ENCODE data around the gene LSP1. TPM values are rescaled to one million over a fixed set of nuclear protein-coding genes. Genes with fewer than 3 reads are reported as not detected.
A peak's percentile ranks its signal among the peaks of the same experiment; 100 is the strongest.
"Not testable (repeated sequence)": the region's sequence is repeated elsewhere in the genome, so short reads cannot be mapped to it uniquely, and the experiment has no call there.

The LSP1 gene
- total and polyA plus RNA-seq, 2 of the 4 experiments (the other 2 are of a cell fraction) = not detected

GRCh38 chr11:1939006-1939625, 86.2 kb downstream of the LSP1 start:
- H4K20me1 ChIP-seq (ENCODE audit: insufficient read depth, low read length) = no peaks in the 10 kb centered on the region
- WGBS, 2 experiments (ENCODE audit: extremely low coverage in 2 of 2, insufficient read length in 1 of 2) = 17% methylated on average over 1 of the region's 23 CpGs; no CpG with 5 or more reads in 1 of the 2 experiments
- no peak overlapping the region for H4K91ac ChIP-seq (ENCODE audit: insufficient read depth, low read depth, low read length)
- no peak overlapping the region for H2AFZ ChIP-seq (replicated peaks; ENCODE audit: low read length, poor library complexity)
- H3K27me3 ChIP-seq (ENCODE audit: control insufficient read depth, insufficient read depth, low read length) = peaks cover 6% of the 10 kb centered on the region; the same call in 1 of the 2 replicates
- H3K9me3 ChIP-seq (ENCODE audit: control insufficient read depth, insufficient read depth, low read length) = no peaks in the 10 kb centered on the region
- H3K4me3 ChIP-seq (ENCODE audit: insufficient read depth, low read depth, low read length) = no peak overlapping the region
- H2BK5ac ChIP-seq (ENCODE audit: low read depth, low read length, poor library complexity, severe bottlenecking) = no peak overlapping the region
- peaks cover 3% of the 10 kb centered on the region; the same call in 1 of the 2 replicates for H3K9me1 ChIP-seq (ENCODE audit: insufficient read depth, low read length)
- H3K4me1 ChIP-seq (ENCODE audit: control insufficient read depth, insufficient read depth, low read length) = no peaks in the 10 kb centered on the region
- no peak for ATAC-seq (ENCODE audit: low read depth)
- no peak overlapping the region for H2AK5ac ChIP-seq (ENCODE audit: low read depth, low read length)
- ChIA-PET POLR2A (ENCODE audit: unreplicated experiment) (no interaction called here), CTCF (no interaction called here)
- H2BK15ac ChIP-seq (ENCODE audit: low read depth, low read length) = no peak overlapping the region
- H3K18ac ChIP-seq (ENCODE audit: low read depth, low read length) = no peak overlapping the region
- no peak overlapping the region for H2BK120ac ChIP-seq (ENCODE audit: low read depth, low read length)
- H3K14ac ChIP-seq (replicated peaks; ENCODE audit: low read depth, low read length) = no peak overlapping the region
- H4K5ac ChIP-seq (ENCODE audit: low read depth, low read length) = no peak overlapping the region
- H2BK20ac ChIP-seq (ENCODE audit: low read depth, low read length) = no peak overlapping the region
- no peak overlapping the region for H3K4ac ChIP-seq (ENCODE audit: low read depth, low read length)
- no peak overlapping the region for H3K23ac ChIP-seq (ENCODE audit: low read depth, low read length)
- in situ Hi-C loops (cut with MboI; ENCODE audit: low sequenced_read_pairs) = no loop called here
- DNase-seq = no peak
- no peak overlapping the region for H3K4me2 ChIP-seq (ENCODE audit: low read depth, low read length)
- no peak for TF ChIP-seq MAZ (IDR thresholded peaks at IDR 0.05; ENCODE audit: borderline replicate concordance, low read depth, low read length)
- TF ChIP-seq FOS (IDR thresholded peaks at IDR 0.05; ENCODE audit: low read depth, low read length) = no peak
- TF ChIP-seq BHLHE40 (IDR thresholded peaks at IDR 0.05; ENCODE audit: low read depth, low read length) = no peak
- TF ChIP-seq MAFK (IDR thresholded peaks at IDR 0.05; ENCODE audit: low read depth, low read length) = no peak
- no peak for TF ChIP-seq MXI1 (IDR thresholded peaks at IDR 0.05; ENCODE audit: borderline replicate concordance, low read depth, low read length)
- dilution Hi-C loops (cut with HindIII; ENCODE audit: low sequenced_read_pairs, unreplicated experiment) = no loop called here
- H2AK9ac ChIP-seq (replicated peaks; ENCODE audit: low read depth, low read length, poor library complexity) = no peak overlapping the region
- H3K56ac ChIP-seq (ENCODE audit: extremely low read depth, insufficient read depth, low read length) = no peak overlapping the region
- no peaks in the 10 kb centered on the region for H3K36me3 ChIP-seq (ENCODE audit: control insufficient read depth, insufficient read depth, low read length)
- no peak overlapping the region for H3K9ac ChIP-seq (ENCODE audit: low read depth, low read length)
- no TSS peak for BruUV-seq (replicated peaks)
- H4K8ac ChIP-seq (ENCODE audit: low read depth in 2 of 2, low read length in 2 of 2) = no peak overlapping the region
- H3K27ac ChIP-seq (ENCODE audit: insufficient read depth, low read length) = no peak overlapping the region
- intact Hi-C loops (cut with micrococcal nuclease) = loop anchor here (1.0 kb wide), 1 partner anchor 45 kb away; no protein-coding TSS in a partner anchor
- H3K79me1 ChIP-seq (ENCODE audit: low read depth in 1 of 2, low read length in 2 of 2) = no peaks in the 10 kb centered on the region

GRCh38 chr11:1939788-1940187, 86.9 kb downstream of the LSP1 start:
- H2BK5ac ChIP-seq (ENCODE audit: low read depth, low read length, poor library complexity, severe bottlenecking); H3K4me3 ChIP-seq (ENCODE audit: insufficient read depth, low read depth, low read length); H3K4me2 ChIP-seq (ENCODE audit: low read depth, low read length); H2BK20ac ChIP-seq (ENCODE audit: low read depth, low read length); H3K9ac ChIP-seq (ENCODE audit: low read depth, low read length); H3K79me1 ChIP-seq (ENCODE audit: low read depth in 1 of 2, low read length in 2 of 2); H2AK9ac ChIP-seq (replicated peaks; ENCODE audit: low read depth, low read length, poor library complexity); H4K5ac ChIP-seq (ENCODE audit: low read depth, low read length); H4K91ac ChIP-seq (ENCODE audit: insufficient read depth, low read depth, low read length); H3K23ac ChIP-seq (ENCODE audit: low read depth, low read length); CTCF ChIA-PET; dilution Hi-C loops (cut with HindIII; ENCODE audit: low sequenced_read_pairs, unreplicated experiment); H3K27me3 ChIP-seq (ENCODE audit: control insufficient read depth, insufficient read depth, low read length); H2AK5ac ChIP-seq (ENCODE audit: low read depth, low read length); H2AFZ ChIP-seq (replicated peaks; ENCODE audit: low read length, poor library complexity); POLR2A ChIA-PET (ENCODE audit: unreplicated experiment); H3K4ac ChIP-seq (ENCODE audit: low read depth, low read length); H3K18ac ChIP-seq (ENCODE audit: low read depth, low read length); H2BK120ac ChIP-seq (ENCODE audit: low read depth, low read length); H3K4me1 ChIP-seq (ENCODE audit: control insufficient read depth, insufficient read depth, low read length); H4K20me1 ChIP-seq (ENCODE audit: insufficient read depth, low read length); BruUV-seq (replicated peaks); H4K8ac ChIP-seq (ENCODE audit: low read depth in 2 of 2, low read length in 2 of 2); H3K9me3 ChIP-seq (ENCODE audit: control insufficient read depth, insufficient read depth, low read length); H3K36me3 ChIP-seq (ENCODE audit: control insufficient read depth, insufficient read depth, low read length); H3K9me1 ChIP-seq (ENCODE audit: insufficient read depth, low read length); H2BK15ac ChIP-seq (ENCODE audit: low read depth, low read length); in situ Hi-C loops (cut with MboI; ENCODE audit: low sequenced_read_pairs); H3K27ac ChIP-seq (ENCODE audit: insufficient read depth, low read length); H3K56ac ChIP-seq (ENCODE audit: extremely low read depth, insufficient read depth, low read length); H3K14ac ChIP-seq (replicated peaks; ENCODE audit: low read depth, low read length): not testable (repeated sequence)
- WGBS, 2 experiments (ENCODE audit: extremely low coverage in 2 of 2, insufficient read length in 1 of 2) = no CpG with 5 or more reads among the region's 1 CpG
- ATAC-seq (ENCODE audit: low read depth) = peak; percentile 37; the same call in 1 of the 2 replicates
- DNase-seq = peak; percentile 50
- intact Hi-C loops (cut with micrococcal nuclease) = loop anchor here (1.0 kb wide), 1 partner anchor 45 kb away; no protein-coding TSS in a partner anchor
